Thyroid gland (tissue), 4 donors: Measurements from ENCODE around the gene ZNF219.

Experiments
- CTCF ChIP-seq, 6 experiments: fragments of 200-600 bp in 3 of 6; fragments of 450-650 bp in 3 of 6; sonication (generic) in 3 of 6; IDR thresholded peaks; one replicate each; pipeline ENCODE4 v1.5.1; 2016 to 2019; ENCODE audit warnings: antibody characterized with exemption in 6 of 6, mild to moderate bottlenecking in 2 of 6, inconsistent platforms in 1 of 6, moderate library complexity in 1 of 6
- POLR2A ChIP-seq, 2 donors: fragments of 450-650 bp; IDR thresholded peaks; one replicate each; pipeline ENCODE4 v1.6.1; 2017; ENCODE audit warnings: antibody characterized with exemption in 2 of 2, mild to moderate bottlenecking in 2 of 2, moderate library complexity in 1 of 2

DNA sequence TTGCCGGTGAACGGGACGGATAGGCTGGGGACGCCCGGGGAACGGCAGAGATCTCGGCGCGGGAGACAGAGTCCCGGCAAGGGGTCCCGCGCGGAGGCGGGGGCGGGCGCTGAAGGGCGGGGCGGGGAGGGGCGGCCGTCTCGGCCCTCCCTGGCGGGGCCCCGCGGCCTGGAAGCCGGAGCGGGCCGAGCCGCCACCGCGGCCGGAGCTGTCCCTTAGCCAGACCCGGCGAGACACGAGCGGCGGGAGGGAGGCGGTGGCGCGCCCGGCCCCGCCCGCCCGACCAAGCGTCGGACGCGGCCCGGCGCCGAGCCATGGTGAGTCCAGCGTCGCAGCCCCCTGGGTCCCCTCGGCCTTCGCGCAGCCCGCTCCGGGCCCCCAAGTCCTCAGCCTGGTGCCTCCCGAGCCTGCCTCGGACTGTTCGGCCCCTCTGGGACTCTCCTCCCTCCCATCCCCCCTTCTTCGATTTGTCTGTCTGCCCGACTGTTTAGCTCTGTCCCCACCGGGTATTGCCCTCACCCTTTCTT is 28.3 kb downstream of the ZNF219 start, which contains the start of gene ARHGEF40:
- TF ChIP-seq CTCF (IDR thresholded peaks at IDR 0.05) (no peak), POLR2A (IDR thresholded peaks at IDR 0.05) (peak in 1 of 2 donors; percentile 65)
